T-cell (primary cell): ENCODE results near the gene CLEC10A. TPM values are rescaled to one million over a fixed set of nuclear protein-coding genes. Genes with fewer than 3 reads are reported as not detected.

ENCODE experiments used
- ATAC-seq, 4 experiments: fragments of 200-7000 bp in 3 of 4; fragments of 150-1000 bp in 1 of 4; cut with Tn5 transposase; replicated peaks in 1 of 4; 1 replicate in 3 of 4; 2 replicates in 1 of 4; pipeline ENCODE4 v1.10.0; 2021; ENCODE audit warnings: moderate library complexity in 3 of 4, mild to moderate bottlenecking in 2 of 4, moderate number of reproducible peaks in 1 of 4
- CTCF ChIA-PET, 2 donors: fragments of 300-600 bp; sonication (Branson Sonifier 250); formaldehyde crosslinking; loops; one replicate each; lab custom pipeline; 2022; ENCODE audit warnings: antibody characterized with exemption in 2 of 2; lab: Charles Lee
- POLR2A ChIA-PET, 2 donors: fragments of 300-600 bp; sonication (Branson Sonifier 250); formaldehyde crosslinking; loops; one replicate each; lab custom pipeline; 2022; ENCODE audit warnings: antibody characterized with exemption in 2 of 2; lab: Charles Lee
- DNase-seq, 35 experiments: peaks; one replicate each; pipeline versions ENCODE4 v3.0.0 to v3.0.0-alpha.2; 2013 to 2023
- H3K27ac ChIP-seq: one replicate; pipeline ENCODE4 v1.5.1; 2013; ENCODE audit warnings: low read length
- H3K27me3 ChIP-seq, 2 experiments: replicated peaks in 1 of 2; 1 replicate in 1 of 2; 2 replicates in 1 of 2; pipeline versions ENCODE4 v1.6.1 to v1.7.0; 2013; ENCODE audit warnings: low read length in 1 of 2, mixed read lengths in 1 of 2; ENCODE audit not compliant: control insufficient read depth in 2 of 2, insufficient read depth in 2 of 2; ENCODE audit errors: extremely low read depth in 1 of 2
- H3K36me3 ChIP-seq, 2 donors: 1 replicate in 1 of 2; 2 replicates in 1 of 2; pipeline versions ENCODE4 v1.6.1 to v1.7.0; 2013; ENCODE audit warnings: low read length in 1 of 2; ENCODE audit not compliant: control insufficient read depth in 2 of 2, insufficient read depth in 1 of 2; ENCODE audit errors: extremely low read depth in 1 of 2
- H3K4me1 ChIP-seq, 2 experiments: 1 replicate in 1 of 2; 2 replicates in 1 of 2; pipeline versions ENCODE4 v1.6.1 to v1.7.0; 2013; ENCODE audit warnings: low read length in 2 of 2, mixed read lengths in 1 of 2; ENCODE audit not compliant: insufficient read depth in 2 of 2, control insufficient read depth in 1 of 2; ENCODE audit errors: extremely low read depth in 1 of 2
- H3K4me3 ChIP-seq, 2 donors: 1 replicate in 1 of 2; 2 replicates in 1 of 2; pipeline versions ENCODE4 v1.5.1 to v1.7.0; 2013; ENCODE audit warnings: mild to moderate bottlenecking in 2 of 2, low read length in 1 of 2, moderate library complexity in 1 of 2; ENCODE audit not compliant: control insufficient read depth in 1 of 2; ENCODE audit errors: extremely low read depth in 1 of 2
- H3K9me3 ChIP-seq: 2 replicates; pipeline ENCODE4 v1.7.0; 2013
- H3K27ac Mint-ChIP-seq, 2 donors: one replicate each; pipeline ENCODE4 v1.8.0; 2020 to 2021; ENCODE audit warnings: mild to moderate bottlenecking in 2 of 2, mixed read lengths in 2 of 2
- H3K27me3 Mint-ChIP-seq, 2 donors: one replicate each; pipeline ENCODE4 v1.8.0; 2021 to 2022; ENCODE audit warnings: mixed read lengths in 2 of 2
- H3K36me3 Mint-ChIP-seq: one replicate; pipeline ENCODE4 v1.8.0; 2021; ENCODE audit warnings: mixed read lengths
- H3K4me1 Mint-ChIP-seq, 3 donors: one replicate each; pipeline ENCODE4 v1.8.0; 2020 to 2022; ENCODE audit warnings: mixed read lengths in 3 of 3, mild to moderate bottlenecking in 1 of 3
- H3K4me3 Mint-ChIP-seq, 3 donors: one replicate each; pipeline ENCODE4 v1.8.0; 2020 to 2022; ENCODE audit warnings: mild to moderate bottlenecking in 3 of 3, mixed read lengths in 3 of 3, moderate library complexity in 3 of 3
- H3K9me3 Mint-ChIP-seq, 3 donors: one replicate each; pipeline ENCODE4 v1.8.0; 2020 to 2022; ENCODE audit warnings: mixed read lengths in 3 of 3
- WGBS: methylation state at CpG from one replicate; pipeline ENCODE4 v1.1.5; 2013; ENCODE audit warnings: missing lambda C conversion rate; ENCODE audit not compliant: insufficient coverage; 5-methylcytosine and 5-hydroxymethylcytosine counted together
- total RNA-seq, 35 experiments: library from RNA in 6 of 35; stranded (reverse) in 6 of 35; fragments of 120-200 nt in 1 of 35; gene quantifications; one replicate each; pipeline versions ENCODE4 v1.2.1 to v1.2.4 and lab custom pipeline; 2013 to 2026

CLEC10A gene
- total RNA-seq, 5 donors from 2014 or later (not counting 1 experiment from before 2014, with no cell fraction given), result not detected

DNA sequence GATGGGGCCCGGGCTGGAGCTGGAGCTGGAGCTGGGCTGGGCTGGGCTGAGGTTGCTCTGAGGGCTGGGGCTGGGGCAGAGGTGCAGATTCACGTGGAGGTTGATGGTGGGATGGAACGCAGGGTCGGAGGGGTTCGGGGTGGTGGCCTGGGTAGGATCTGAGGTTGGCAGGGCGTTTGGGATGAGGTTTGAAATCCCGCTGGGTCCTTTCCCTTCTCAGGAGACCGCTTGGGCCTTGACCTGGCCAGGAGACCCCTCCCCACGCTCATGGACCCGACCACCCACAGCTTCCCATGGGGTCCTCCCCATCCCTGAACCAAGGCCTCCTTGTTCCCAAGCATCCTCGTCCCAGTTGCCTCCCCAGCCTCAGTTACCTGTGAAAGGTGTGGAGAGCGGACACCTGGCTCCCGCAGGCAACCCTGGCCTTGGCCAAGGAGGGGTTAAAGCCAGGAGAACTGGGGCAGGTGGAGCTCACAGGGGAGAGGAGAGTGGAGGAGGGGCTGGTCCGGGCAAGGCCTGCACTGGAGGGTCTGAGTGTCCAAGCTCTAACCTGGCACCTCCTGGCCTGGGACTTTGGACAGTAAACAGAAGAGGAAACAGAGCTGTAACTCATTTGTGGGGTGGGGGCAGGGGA is 34.3 kb upstream of the CLEC10A start, which contains the start of gene ASGR2:
Gene ASGR2, minus strand, starts transcription at position 582 of the 634 bp plus-strand sequence. CDS start 582 bp downstream, outside the sequence.
- no peak within 1 kb of the TSS for H3K27ac Mint-ChIP-seq
- no peaks in the 10 kb centered on the region for H3K9me3 ChIP-seq
- no peak within 1 kb of the TSS for H3K27ac ChIP-seq
- peaks cover 0 to 6% of the 10 kb centered on the region in 2 donors for H3K27me3 Mint-ChIP-seq
- ATAC-seq (no peak), DNase-seq (no peak)
- no peaks in the 10 kb centered on the region for H3K36me3 Mint-ChIP-seq
- no peaks in the 10 kb centered on the region for H3K9me3 Mint-ChIP-seq
- peaks cover 0 to 23% of the 10 kb centered on the region in 2 experiments for H3K27me3 ChIP-seq
- no peak within 1 kb of the TSS for H3K4me3 ChIP-seq
- peaks cover 0 to 7% of the 10 kb centered on the region in 2 experiments for H3K4me1 ChIP-seq
- ChIA-PET CTCF (no interaction called here), POLR2A (interaction anchor here (0.6 to 0.7 kb wide), 2 partner anchors 19 to 95 kb away, joined by 3 read pairs; no protein-coding TSS in a partner anchor)
- H3K4me1 Mint-ChIP-seq, result peaks cover 5 to 10% (median 7%) of the 10 kb centered on the region in 3 donors
- WGBS, result 95% methylated on average over 4 of the region's 14 CpGs
- H3K36me3 ChIP-seq, result no peaks in the 10 kb centered on the region
- H3K4me3 Mint-ChIP-seq, result no peak within 1 kb of the TSS

DNA sequence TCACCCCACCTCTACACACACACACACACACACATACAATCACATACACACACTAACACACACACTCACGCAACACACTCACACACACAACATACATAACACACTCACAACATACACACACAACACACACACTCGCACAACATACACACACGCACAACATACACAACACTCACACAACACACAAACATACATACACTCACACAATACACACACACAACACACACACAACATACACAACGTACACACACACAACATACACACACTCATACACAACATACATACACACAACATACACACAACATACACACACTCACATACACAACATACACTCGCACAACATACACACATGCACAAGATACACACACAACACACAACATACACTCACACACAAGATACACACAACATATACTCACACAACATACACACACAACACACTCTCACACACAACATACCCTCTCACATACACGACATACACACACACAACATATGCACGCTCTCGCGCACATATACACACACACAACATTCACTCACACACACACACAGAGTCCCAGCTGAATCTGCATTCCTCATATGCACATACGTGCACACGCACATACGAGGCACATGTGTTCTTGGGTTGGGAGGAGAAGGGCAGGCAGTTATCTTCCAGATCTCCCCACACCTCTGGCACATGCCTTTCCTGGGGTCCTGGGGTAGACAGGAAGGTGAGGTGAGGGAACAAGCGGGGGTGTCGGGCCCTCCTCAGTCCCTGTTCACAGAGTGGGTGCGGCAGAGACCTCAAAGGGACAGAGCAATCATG is 33.4 kb upstream of the CLEC10A start:
- Mint-ChIP-seq H3K9me3 (no peaks in the 10 kb centered on the region), H3K36me3 (no peaks in the 10 kb centered on the region), H3K4me3 (no peak overlapping the region), H3K4me1 (peaks cover 7 to 12% (median 7%) of the 10 kb centered on the region in 3 donors), H3K27ac (no peak overlapping the region), H3K27me3 (peaks cover 0 to 7% of the 10 kb centered on the region in 2 donors)
- Histone ChIP-seq H3K9me3 (no peaks in the 10 kb centered on the region), H3K36me3 (no peaks in the 10 kb centered on the region), H3K27ac (no peak overlapping the region), H3K27me3 (peaks cover 0 to 23% of the 10 kb centered on the region in 2 experiments), H3K4me1 (peaks cover 0 to 11% of the 10 kb centered on the region in 2 experiments), H3K4me3 (no peak overlapping the region)
- ChIA-PET CTCF (no interaction called here), POLR2A (interaction anchor here in 1 of 2 donors (0.7 kb wide), 1 partner anchor 20 kb away, joined by 3 read pairs; no protein-coding TSS in a partner anchor)
- ATAC-seq (no peak), DNase-seq (no peak)
- 90% methylated on average over 7 of the region's 15 CpGs for WGBS

DNA sequence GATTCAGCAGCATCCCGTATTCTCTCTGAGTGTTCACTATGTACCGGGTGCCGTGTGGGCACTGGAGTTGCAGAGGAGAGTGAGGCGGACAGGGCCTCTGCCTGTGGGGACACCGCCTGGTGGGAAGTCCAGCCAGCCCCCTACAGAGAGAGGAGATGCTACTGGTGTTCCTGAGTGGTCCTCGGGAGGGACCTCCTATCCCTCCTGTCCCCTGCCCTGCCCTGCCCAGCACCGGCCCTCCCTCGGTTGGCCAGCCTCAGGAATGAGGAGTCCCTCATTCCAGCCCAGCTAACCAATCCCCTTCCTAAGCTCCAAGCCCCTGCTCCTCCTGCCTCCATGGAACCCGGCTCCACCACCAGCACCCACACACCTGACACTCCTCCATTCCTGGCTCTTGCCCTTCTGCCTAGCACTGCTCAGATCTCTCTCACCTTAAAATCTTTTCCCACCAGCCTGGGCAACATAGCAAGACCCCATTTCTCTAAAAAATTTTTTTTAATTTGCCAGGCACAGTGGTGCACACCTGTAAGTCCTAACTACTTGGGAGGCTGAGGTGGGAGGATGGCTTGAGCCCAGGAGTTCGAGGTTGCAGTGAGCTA is 32.6 kb upstream of the CLEC10A start:
- ATAC-seq (no peak), DNase-seq (no peak)
- H3K9me3 ChIP-seq, result no peaks in the 10 kb centered on the region
- peaks cover 0 to 11% of the 10 kb centered on the region in 2 experiments for H3K4me1 ChIP-seq
- H3K4me1 Mint-ChIP-seq, result peaks cover 7 to 12% (median 8%) of the 10 kb centered on the region in 3 donors
- no peak overlapping the region for H3K27ac Mint-ChIP-seq
- WGBS, result 93% methylated on average over 5 of the region's 10 CpGs
- no peaks in the 10 kb centered on the region for H3K9me3 Mint-ChIP-seq
- H3K4me3 Mint-ChIP-seq, result no peak overlapping the region
- no peak overlapping the region for H3K4me3 ChIP-seq
- no peak overlapping the region for H3K27ac ChIP-seq
- no peaks in the 10 kb centered on the region for H3K36me3 ChIP-seq
- ChIA-PET CTCF (no interaction called here), POLR2A (interaction anchor here in 1 of 2 donors (1.0 kb wide), 1 partner anchor 20 kb away, joined by 6 read pairs; no protein-coding TSS in a partner anchor)
- H3K27me3 ChIP-seq, result peaks cover 0 to 23% of the 10 kb centered on the region in 2 experiments
- H3K27me3 Mint-ChIP-seq, result peaks cover 0 to 7% of the 10 kb centered on the region in 2 donors
- no peaks in the 10 kb centered on the region for H3K36me3 Mint-ChIP-seq

GRCh38 chr17:7111784-7112509 is 31.9 kb upstream of the CLEC10A start:
- ChIA-PET POLR2A (interaction anchor here in 1 of 2 donors (1.0 kb wide), 1 partner anchor 20 kb away, joined by 6 read pairs; no protein-coding TSS in a partner anchor), CTCF (no interaction called here)
- H3K27me3 ChIP-seq, result peaks cover 0 to 26% of the 10 kb centered on the region in 2 experiments
- no peaks in the 10 kb centered on the region for H3K9me3 ChIP-seq
- H3K36me3 Mint-ChIP-seq, result no peaks in the 10 kb centered on the region
- peaks cover 0 to 4% of the 10 kb centered on the region in 2 donors for H3K27me3 Mint-ChIP-seq
- ATAC-seq (no peak), DNase-seq (no peak)
- peaks cover 7 to 13% (median 12%) of the 10 kb centered on the region in 3 donors for H3K4me1 Mint-ChIP-seq
- WGBS, result 65% methylated on average over 7 of the region's 12 CpGs
- no peak overlapping the region for H3K27ac Mint-ChIP-seq
- H3K27ac ChIP-seq, result no peak overlapping the region
- H3K36me3 ChIP-seq, result no peaks in the 10 kb centered on the region
- H3K4me3 ChIP-seq, result no peak overlapping the region
- no peaks in the 10 kb centered on the region for H3K9me3 Mint-ChIP-seq
- H3K4me1 ChIP-seq, result peaks cover 0 to 11% of the 10 kb centered on the region in 2 experiments
- H3K4me3 Mint-ChIP-seq, result no peak overlapping the region

DNA sequence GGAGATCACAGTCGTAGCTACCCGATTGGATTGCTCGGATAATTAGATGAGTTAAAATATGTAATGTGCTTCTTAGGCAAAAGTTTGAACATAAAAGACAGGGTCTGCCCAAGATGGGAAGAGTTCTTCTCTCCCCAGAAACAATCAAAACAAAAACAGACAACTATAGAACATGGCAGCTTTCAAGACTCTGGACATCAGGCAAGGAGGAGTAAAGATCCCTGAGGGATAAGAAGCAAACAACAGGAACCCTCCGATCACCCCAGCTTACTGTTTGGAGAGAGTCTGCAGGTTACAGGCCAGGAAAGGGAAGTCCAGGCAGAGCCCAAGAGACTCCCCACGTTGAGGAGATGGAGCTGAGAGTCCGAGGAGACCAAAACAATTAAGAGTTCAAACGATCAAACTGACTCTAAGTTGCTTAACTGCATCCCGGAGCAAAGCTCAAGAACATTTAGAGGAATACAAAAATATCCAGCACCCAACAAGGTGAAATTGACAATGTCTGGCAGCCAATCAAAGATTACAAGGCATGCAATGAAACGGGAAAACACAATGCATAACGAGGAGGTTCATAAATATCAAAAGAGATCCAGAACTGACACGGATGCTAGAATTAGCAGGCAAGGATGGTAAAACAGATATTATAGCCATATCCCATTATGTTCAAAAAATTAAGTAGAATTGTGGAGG is 30.7 kb upstream of the CLEC10A start:
- H3K27me3 ChIP-seq, result peaks cover 0 to 28% of the 10 kb centered on the region in 2 experiments
- WGBS, result 20% methylated on average over 2 of the region's 11 CpGs
- no peak overlapping the region for H3K4me3 ChIP-seq
- no peaks in the 10 kb centered on the region for H3K36me3 Mint-ChIP-seq
- peaks cover 0 to 4% of the 10 kb centered on the region in 2 donors for H3K27me3 Mint-ChIP-seq
- ATAC-seq, result no peak
- no peak overlapping the region for H3K4me3 Mint-ChIP-seq
- ChIA-PET CTCF (interaction anchor here in 1 of 2 donors (0.5 kb wide), 1 partner anchor 196 kb away, joined by 3 read pairs; no protein-coding TSS in a partner anchor), POLR2A (no interaction called here)
- no peak overlapping the region for H3K27ac Mint-ChIP-seq
- H3K36me3 ChIP-seq, result no peaks in the 10 kb centered on the region
- no peak overlapping the region for H3K27ac ChIP-seq
- H3K9me3 ChIP-seq, result no peaks in the 10 kb centered on the region
- peaks cover 0 to 11% of the 10 kb centered on the region in 2 experiments for H3K4me1 ChIP-seq
- H3K9me3 Mint-ChIP-seq, result no peaks in the 10 kb centered on the region
- DNase-seq, result no peak
- peaks cover 7 to 13% (median 12%) of the 10 kb centered on the region in 3 donors for H3K4me1 Mint-ChIP-seq
